ENCODE data around the gene KRT36.

The KRT36 gene

DNA sequence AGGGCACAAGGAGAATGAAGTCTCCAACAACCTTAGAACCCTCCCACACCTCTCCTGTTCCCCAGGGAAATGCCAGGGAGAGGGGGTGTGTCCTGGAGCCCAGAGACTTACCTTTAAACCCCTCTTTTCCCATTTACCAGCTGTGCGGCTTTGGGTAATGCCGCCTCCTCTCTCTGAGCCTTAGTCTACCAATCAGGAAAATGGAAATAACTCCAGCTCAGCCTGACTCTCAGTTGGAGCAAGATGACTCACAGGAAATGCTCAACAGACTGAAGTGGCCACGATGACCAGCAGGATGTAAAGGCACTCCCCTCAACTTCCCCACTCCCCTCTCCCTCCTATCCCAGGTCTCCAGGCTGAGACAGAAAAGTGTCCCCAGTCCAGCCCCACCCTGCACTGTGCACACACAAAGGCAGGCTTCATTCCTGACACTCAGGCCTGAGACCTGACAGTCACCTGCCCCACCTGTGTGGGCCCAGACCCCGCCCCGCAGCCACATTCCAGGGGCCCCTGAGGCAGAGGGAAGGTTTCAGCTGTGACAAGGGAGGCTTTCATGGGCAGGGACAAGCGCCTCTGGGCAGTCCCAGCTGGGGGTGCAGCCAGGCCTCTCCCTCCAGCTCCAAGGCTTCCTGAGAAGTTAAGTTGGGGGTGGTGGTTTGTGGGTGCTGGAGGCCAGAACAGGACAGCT lies 32.0 kb upstream of the KRT36 start:
- no peak for DNase-seq

DNA sequence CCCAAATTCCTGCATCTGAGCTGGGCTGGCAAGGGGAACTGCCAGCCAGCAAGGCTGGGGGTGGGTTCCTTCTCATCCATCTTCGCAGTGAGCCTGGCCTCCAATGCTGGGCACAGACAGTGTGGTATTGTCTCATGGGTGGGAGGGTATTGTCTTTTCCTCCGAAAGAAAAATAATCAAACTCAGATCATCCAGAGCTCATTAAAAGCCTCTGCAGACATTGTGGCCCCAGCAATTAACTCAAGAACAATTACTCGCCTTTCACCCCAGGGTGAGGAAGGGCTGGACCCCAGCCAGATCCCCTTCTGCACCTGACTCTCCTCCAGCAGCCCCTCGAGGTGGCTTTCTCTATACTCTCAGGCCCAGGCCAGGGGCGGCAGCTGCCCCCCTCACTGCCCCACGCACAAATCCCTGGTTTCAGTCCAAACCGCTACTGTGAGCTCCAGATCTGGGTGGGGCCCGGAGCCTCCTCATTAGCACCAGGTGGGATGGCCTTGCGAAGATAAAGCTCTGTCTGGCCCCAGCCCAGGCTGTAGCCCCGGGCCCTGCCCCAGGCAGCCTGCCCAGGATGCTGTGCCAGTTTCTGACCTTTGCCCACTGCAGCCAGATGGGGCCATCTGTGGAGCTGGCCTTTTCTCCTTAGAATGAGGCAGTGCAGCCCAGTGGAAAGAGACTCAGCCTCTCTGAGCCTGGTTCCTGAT lies 31.3 kb upstream of the KRT36 start:
- no peak for DNase-seq

GRCh38 chr17:41519501-41520224 lies 30.0 kb upstream of the KRT36 start:
- DNase-seq, result no peak

DNA sequence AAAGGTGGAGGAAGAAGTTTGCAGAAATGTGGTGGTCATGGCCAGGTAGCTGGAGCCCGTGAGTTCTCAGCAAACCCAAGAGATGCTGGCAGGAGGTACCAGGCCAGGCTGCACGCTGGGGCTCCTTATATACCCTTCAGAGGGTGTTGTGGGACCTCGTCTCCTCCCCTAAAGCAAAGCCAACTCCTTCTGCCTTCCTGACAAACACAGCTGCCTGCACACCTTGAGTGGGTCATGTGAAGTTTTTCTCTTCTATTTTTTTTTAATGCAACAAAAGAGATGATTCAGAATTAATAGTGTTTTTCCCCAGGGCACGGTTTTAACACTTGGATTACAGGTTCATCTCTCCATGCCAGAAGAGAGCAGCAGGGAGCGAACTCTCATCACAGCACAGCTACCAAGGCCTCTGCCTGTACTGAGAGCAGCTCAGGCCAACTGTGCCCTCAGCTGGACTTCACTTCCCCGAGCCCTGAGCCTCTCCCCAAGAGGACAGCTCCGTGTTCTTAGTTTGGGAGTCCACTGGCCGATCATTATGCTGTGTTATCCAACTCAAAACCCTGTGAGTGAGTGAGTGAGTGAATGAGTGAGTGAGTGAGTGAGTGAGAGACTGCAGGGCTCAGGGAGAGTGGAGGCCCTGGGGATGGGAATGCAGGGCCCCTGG lies 29.2 kb upstream of the KRT36 start, which contains the start of gene KRT15:
KRT15 (minus strand) TSS at position 102 of the 661 bp plus-strand sequence; CDS start at position 39, 63 bp downstream.
- DNase-seq, result no peak

DNA sequence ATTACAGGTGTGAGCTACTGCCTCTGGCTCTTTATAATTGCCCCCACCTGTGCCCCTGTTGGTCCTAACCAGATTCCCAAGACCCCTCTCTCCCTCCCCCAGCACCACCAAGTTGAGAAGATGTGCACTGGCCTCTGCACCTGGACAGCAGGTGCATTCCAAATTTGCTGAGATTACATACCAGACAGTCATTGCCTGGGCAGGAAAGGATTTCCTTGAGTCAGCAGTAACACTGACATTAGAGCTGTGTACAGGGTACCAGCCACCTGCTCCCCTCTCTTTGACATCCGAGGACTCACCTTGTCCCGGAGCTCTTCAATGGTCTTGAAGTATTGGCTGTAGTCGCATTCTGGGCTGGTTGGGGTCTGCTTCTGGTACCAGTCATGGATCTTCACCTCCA lies 28.3 kb upstream of the KRT36 start:
- DNase-seq, result no peak

DNA sequence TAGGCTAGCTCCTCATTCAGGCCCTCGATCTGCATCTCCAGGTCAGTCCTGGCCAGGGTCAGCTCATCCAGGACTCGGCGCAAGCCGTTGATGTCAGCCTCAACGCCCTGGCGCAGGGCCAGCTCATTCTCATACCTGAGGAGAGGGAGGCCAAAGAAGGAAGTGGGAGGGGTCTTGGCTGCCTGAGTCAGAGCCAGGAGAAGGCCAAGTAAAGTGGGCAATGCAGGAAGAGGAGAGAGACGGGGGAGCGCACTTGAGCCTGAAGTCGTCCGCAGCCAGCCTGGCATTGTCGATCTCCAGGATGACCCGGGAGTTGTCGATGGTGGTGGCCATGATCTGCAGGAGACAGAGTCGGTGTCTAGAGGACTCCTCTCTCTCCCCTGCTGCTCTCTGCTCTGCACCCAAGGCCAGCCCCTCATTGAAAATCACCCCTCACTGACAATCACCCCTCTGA lies 27.1 kb upstream of the KRT36 start:
- no peak for DNase-seq

- no peak for DNase-seq
These were observed 26.6 kb upstream of the KRT36 start for GRCh38 chr17:41516147-41516829.

DNA sequence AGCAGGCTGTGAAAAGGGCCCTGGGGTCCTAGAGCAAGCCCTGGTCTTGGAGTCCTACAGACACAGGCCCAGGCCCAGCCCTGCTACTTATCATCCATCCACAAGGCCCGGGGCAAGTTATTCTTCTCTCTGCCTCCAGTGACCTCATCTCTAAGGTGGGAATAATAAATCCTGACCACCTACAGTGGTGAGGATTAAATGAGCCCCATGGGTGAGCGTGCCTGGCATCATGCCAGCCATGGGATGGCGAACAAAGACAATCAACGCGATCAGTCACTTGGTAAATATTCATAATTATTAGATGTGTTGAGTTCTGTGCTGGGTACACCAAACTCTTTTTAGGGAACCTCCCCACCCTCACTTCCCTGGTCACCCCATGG lies 23.4 kb upstream of the KRT36 start:
- no peak for DNase-seq

DNA sequence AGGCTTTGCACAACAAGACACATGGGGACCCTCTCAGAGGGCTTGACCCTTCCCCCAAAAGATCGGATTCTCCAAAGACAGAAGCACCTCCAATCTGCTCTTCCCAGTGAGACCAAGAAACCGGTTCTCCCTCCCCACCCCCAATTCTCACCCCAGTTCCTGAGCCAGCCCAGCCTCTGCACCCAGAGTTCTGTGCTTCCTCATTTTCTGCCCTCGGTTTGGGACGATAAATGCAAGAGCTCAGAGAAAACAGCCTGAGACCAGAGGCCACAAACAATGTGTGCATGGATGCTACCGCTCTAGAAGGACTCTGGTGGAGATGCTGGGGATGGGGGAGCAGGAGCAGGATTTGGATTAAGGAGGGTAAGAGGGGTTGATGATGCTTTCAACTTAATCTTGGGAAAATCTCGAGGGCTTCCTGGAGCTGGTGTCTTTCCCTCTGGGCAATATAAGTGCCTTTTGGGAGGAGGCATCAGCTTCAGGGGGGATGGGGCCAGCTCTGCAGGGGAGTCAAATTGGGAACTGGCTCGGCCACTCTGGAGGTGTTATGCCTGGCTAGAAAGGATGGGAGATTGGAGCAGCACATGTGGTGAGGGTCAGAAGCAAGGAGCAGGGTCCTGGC lies 22.9 kb upstream of the KRT36 start:
- no peak for DNase-seq

DNA sequence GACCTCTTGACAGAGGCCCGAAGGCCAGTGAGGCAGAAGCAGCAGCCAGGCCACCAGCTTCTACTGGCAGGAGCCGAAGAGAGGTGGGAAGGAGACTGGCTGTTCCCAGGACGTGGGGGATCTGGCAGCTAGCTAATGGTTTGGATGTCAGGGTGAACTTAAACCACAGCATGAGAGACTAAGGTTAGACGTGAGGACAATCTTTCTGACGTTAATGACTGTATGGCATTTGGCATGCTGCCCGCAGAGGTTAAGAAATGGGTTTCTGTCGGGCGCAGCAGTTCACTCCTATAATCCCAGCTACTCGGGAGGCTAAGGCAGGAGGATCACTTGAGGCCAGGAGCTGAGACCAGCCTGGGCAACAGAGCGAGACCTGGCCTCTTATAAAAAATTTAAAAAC lies 22.0 kb upstream of the KRT36 start:
- no peak for DNase-seq

DNA sequence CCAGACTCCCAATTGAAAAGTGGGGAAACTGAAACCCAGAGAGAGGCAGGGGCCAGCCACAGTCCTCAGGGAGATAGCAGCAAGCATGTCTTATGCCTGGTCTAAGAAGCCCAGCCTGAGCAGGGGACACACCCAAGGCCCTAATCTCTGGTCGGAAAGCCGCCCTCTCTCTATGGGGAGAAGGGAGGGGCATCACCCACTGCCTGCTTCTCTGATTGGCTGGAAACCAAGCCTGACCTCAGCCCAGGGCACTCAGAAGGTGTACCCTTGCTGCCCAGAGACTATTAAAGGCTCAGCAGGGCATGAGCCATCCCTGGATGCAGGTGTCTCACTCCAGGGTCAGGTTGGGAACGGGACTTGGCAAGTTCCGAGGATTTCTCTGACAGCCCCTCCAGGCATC lies 21.4 kb upstream of the KRT36 start:
- no peak for DNase-seq

GRCh38 chr17:41510251-41511065 lies 20.7 kb upstream of the KRT36 start:
- DNase-seq, result no peak

DNA sequence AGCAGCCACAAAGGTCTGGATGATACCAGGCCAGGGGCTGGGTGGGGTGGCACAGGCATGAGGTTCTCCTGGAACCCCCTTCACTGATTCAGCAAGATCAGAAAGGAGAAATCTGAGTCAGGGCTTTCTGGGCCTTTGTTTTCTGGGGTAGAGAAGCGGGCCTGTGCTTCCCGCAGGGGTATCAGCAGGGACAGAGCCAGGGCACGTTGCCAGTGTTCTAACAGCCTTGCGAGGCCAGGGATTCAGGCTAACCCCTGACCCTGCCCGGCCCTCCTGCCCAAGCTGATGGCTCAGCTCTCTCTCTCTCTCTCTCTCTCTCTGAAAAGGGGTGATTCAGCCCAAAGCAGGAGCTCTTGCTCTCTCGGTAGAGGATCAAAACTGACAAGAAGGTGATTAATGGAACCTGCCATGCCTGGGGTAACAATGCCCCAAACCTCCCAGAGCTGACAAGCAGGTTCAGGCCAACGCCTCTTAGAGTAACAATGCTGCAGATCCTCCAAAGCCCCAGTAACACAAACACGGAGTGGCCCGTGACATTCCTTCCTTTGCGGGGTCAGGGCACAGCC lies 17.7 kb upstream of the KRT36 start:
- DNase-seq, result no peak

DNA sequence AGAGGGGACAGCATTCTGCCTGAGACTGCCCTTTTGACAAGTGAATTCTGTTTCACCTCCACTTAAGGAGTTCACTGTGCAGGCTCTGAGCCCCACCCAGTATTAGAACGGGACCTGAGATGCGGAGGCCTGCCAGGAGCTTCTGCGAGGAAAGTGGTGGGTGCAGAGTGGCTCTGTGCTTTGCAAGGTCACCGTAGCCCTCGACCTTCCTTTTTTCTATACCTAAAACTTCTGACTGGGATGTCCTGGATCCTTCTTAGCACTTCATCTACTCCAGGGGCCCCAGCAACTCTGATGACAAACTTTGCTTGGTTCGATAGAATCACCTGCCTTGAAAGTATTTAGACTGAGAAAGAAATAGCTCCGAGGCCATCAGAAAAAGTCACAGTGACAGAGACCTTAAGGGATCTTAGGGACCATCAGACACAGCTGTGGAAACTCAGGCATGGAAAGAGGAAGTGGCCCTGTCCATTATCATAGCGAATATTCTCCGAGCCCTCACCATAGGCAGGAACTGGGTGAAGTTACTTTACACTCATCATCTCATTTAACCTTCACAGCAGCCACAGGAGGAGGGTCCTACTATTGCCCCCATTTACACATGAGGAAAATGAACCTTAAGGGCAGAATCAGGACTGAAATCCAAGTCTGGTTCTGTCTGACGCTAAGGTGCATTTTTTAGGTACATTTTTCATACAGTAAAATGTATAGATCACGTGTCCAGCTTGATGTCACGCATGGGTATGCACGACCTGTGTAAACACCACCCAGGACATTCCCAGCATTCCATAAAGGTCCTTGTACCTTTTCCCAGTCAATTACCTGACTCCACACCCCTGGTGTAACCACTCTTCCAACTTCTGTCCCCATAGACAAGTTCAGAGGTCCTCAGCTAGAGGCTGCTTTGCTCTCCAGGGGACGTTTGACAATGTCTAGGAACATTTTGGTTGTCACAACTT lies 16.4 kb upstream of the KRT36 start:
- DNase-seq, result no peak

DNA sequence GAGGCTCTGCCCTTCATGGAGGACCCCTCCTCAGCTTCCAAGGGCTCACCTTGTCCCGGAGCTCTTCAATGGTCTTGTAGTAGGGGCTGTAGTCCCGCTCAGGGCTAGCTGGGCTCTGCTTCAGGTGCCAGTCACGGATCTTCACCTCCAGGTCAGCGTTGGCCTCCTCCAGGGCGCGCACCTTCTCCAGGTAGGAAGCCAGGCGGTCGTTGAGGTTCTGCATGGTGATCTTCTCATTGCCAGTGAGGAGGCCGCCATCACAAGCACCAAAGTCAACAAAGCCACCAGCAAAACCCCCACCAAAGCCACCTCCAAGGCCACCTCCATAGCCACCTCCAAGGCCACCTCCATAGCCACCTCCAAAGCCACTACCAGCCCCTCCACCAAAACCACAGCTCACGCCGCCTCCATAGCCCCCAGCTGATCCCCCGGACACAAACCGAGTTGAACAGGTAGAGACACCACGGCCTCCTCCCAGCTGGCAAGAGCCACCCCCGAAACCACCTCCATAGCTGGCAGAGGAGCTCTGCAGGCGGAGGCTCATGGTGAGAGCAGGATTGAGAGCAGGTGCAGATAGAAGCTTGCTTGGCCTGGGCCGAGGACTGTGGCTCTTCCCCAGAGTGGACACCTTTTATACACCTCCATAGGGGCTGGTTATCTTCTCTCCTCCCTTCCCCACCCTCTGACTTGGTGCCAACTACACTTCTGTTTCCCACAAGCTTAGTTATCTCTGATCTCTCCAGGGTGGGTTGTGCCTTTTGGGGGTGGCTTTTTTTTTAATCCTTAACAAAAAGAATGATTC lies 15.5 kb upstream of the KRT36 start, which contains the start of gene KRT13:
KRT13 (minus strand) TSS at position 606 of the 802 bp plus-strand sequence; CDS start at position 544, 62 bp downstream.
- DNase-seq, result no peak

GRCh38 chr17:41504246-41504977 lies 14.7 kb upstream of the KRT36 start:
- DNase-seq, result no peak

DNA sequence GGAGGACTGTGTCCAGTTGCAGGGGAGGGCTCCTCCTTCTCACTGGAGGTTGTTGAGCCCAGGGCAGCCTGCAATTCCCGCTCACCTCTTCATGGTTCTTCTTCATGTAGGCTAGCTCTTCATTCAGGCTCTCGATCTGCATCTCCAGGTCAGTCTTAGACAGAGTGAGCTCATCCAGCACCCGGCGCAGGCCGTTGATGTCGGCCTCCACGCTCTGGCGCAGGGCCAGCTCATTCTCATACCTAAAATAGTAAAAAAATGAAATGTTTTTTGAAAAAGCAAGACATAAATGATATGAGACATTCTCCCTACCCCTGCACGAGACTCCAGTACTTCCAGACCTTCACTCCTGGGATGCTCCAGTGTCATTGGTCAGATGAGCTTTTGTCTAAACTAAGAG lies 13.5 kb upstream of the KRT36 start:
- DNase-seq, result no peak
